Lower lobe of right lung (tissue), 2 donors: ENCODE results near the gene PITPNM3. TPM values are rescaled to one million over a fixed set of nuclear protein-coding genes. Genes with fewer than 3 reads are reported as not detected.

Experiments
- ATAC-seq, 2 donors: fragments of 200-7000 bp; cut with Tn5 transposase; one replicate each; pipeline ENCODE4 v1.9.1; 2020 to 2022; ENCODE audit warnings: mild to moderate bottlenecking in 2 of 2, moderate library complexity in 2 of 2
- DNase-seq: peaks from one replicate; pipeline ENCODE4 v3.0.0-alpha.2; 2020
- H3K27ac ChIP-seq: fragments of 200-600 bp; one replicate; pipeline ENCODE4 v1.8.0; 2022
- H3K27me3 ChIP-seq: fragments of 200-600 bp; one replicate; pipeline ENCODE4 v1.8.0; 2022; ENCODE audit warnings: low read depth
- H3K36me3 ChIP-seq: fragments of 200-600 bp; one replicate; pipeline ENCODE4 v1.8.0; 2022; ENCODE audit warnings: mild to moderate bottlenecking
- H3K4me1 ChIP-seq: fragments of 200-600 bp; one replicate; pipeline ENCODE4 v1.8.0; 2022
- H3K4me3 ChIP-seq: fragments of 200-600 bp; one replicate; pipeline ENCODE4 v1.8.0; 2022; ENCODE audit warnings: mild to moderate bottlenecking
- H3K9me3 ChIP-seq: fragments of 200-600 bp; one replicate; pipeline ENCODE4 v1.8.0; 2022
- CTCF ChIP-seq: fragments of 200-600 bp; IDR thresholded peaks from one replicate; pipeline ENCODE4 v1.8.0; 2022; ENCODE audit warnings: antibody characterized with exemption, mild to moderate bottlenecking
- intact Hi-C: fragments of 100-400 bp; cut with DNase I; formaldehyde crosslinking; loops from one replicate; pipeline ENCODE4 v1.11.0; 2022
- total RNA-seq: library from RNA; stranded (reverse); fragmentation: NEBNext Ultra II Directional; extraction: Animal tissue kit (Norgen Biotek cat#: 25700); gene quantifications from one replicate; pipeline ENCODE4 v1.2.1, GENCODE V29; 2021
- donor health status: DM: no; HTN: yes; CAD: no; lungs with severe emphysema.

The PITPNM3 gene
- total RNA-seq, 1 donor from 2014 or later: 12.3 TPM

- Histone ChIP-seq H3K9me3 (no peaks in the 10 kb centered on the region), H3K36me3 (no peaks in the 10 kb centered on the region), H3K4me1 (no peaks in the 10 kb centered on the region), H3K27ac (no peak overlapping the region), H3K27me3 (no peaks in the 10 kb centered on the region), H3K4me3 (no peak overlapping the region)
- intact Hi-C loops: no loop called here
- DNase-seq (peak; percentile 14), ATAC-seq (no peak)
- TF ChIP-seq CTCF: no peak
Measured at GRCh38 chr17:6503641-6504195, 52.6 kb downstream of the PITPNM3 start.

- Histone ChIP-seq H3K27me3 (no peaks in the 10 kb centered on the region), H3K9me3 (no peaks in the 10 kb centered on the region), H3K4me1 (no peaks in the 10 kb centered on the region), H3K4me3 (no peak overlapping the region), H3K36me3 (no peaks in the 10 kb centered on the region), H3K27ac (no peak overlapping the region)
- intact Hi-C loops: no loop called here
- ATAC-seq: no peak
- no peak for TF ChIP-seq CTCF
- DNase-seq: peak; percentile 6
Measured at GRCh38 chr17:6502871-6503509, 53.4 kb downstream of the PITPNM3 start.

GRCh38 chr17:6502142-6502541 lies 54.2 kb downstream of the PITPNM3 start:
- no peak overlapping the region for H3K4me3 ChIP-seq
- no peak for TF ChIP-seq CTCF
- DNase-seq (no peak), ATAC-seq (no peak)
- H3K4me1 ChIP-seq: no peaks in the 10 kb centered on the region
- intact Hi-C loops: no loop called here
- H3K9me3 ChIP-seq: no peaks in the 10 kb centered on the region
- no peak overlapping the region for H3K27ac ChIP-seq
- peaks cover 5% of the 10 kb centered on the region for H3K27me3 ChIP-seq
- H3K36me3 ChIP-seq: no peaks in the 10 kb centered on the region

- Histone ChIP-seq H3K9me3 (no peaks in the 10 kb centered on the region), H3K4me3 (no peak overlapping the region), H3K27me3 (peaks cover 5% of the 10 kb centered on the region), H3K36me3 (no peaks in the 10 kb centered on the region), H3K27ac (no peak overlapping the region), H3K4me1 (no peaks in the 10 kb centered on the region)
- TF ChIP-seq CTCF: no peak
- intact Hi-C loops: no loop called here
- DNase-seq: no peak
- no peak for ATAC-seq
Measured at GRCh38 chr17:6501359-6501758, 55.0 kb downstream of the PITPNM3 start.

- no peaks in the 10 kb centered on the region for H3K36me3 ChIP-seq
- H3K27me3 ChIP-seq: peaks cover 5% of the 10 kb centered on the region
- H3K27ac ChIP-seq: no peak overlapping the region
- H3K9me3 ChIP-seq: no peaks in the 10 kb centered on the region
- TF ChIP-seq CTCF: no peak
- H3K4me1 ChIP-seq: no peaks in the 10 kb centered on the region
- ATAC-seq (no peak), DNase-seq (peak; percentile 14)
- intact Hi-C loops: no loop called here
- H3K4me3 ChIP-seq: no peak overlapping the region
Measured at GRCh38 chr17:6498901-6499540, 57.3 kb downstream of the PITPNM3 start.
